DMS153 treated with DMSO at 0.1 percent for 48 hours (cell line): ENCODE measurements around the gene ADGRG7.
"Not testable (repeated sequence)": the region's sequence is repeated elsewhere in the genome, so short reads cannot be mapped to it uniquely, and the experiment has no call there.

Experiments
- DNase-seq: peaks from one replicate; lab custom pipeline; 2025; ENCODE audit not compliant: unreplicated experiment; lab: John Stamatoyannopoulos, UW

Gene ADGRG7

DNA sequence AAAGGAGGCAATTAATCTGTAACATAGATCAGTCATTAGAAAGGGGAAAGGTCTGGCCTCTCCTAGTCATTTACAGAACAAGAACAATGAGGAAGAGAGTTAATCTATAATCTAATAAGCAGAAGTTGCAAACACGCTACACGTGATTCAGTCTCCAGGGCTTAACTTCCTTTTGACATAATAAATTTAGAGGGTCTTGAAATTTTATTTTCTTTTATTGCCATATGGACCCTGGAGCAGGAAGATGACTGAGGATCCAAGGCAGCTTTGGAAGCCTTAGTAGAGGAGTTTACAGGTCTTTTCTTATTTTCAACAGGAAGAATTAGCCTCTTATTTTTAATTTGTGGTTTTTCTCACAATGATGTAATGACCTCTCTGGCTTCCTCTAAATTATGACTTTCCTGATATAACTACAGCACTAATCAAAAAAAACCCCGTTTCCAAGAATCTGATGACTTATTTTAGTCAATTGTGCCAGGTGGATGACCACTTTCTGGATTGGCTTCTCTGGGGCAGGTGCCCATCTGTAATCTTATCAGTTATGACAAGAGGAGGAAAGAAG, 32.2 kb downstream of the ADGRG7 start:
- DNase-seq, result no peak

DNA sequence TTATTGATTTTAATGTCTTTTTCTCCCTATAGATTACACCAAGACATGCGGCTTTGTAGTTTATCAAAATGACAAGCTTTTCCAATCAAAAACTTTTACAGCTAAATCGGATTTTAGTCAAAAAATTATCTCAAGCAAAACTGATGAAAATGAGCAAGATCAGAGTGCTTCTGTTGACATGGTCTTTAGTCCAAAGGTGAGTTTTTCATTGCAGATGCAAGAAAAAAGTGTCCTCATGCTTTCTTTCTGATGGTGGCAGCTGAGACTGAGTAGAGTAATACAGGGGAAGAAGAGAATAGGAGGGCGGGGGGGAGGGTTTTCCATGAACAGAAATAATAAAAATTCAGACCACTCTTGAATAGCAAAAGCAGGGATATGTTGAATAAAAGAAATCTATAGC, 36.5 kb downstream of the ADGRG7 start:
- DNase-seq, result no peak

DNA sequence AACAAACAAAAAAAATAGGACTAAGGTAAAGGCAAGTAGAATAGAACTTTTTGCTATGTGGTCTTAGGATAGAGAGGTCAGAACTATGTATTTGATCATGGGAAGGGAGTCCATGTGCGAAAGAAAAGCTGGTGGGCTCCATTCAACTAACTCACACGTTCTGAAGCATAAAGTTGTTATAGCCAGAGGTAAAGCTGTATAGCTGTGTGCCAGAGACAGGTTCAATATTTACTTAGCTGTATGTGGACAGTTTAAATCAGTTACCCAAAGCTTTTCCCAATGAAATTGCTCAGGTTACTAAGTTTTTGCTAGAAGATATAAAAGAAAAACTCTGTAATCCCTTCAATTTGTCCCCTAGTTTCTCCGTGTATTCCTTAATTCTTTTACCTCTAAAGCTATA, 37.8 kb downstream of the ADGRG7 start:
- DNase-seq, result no peak

DNA sequence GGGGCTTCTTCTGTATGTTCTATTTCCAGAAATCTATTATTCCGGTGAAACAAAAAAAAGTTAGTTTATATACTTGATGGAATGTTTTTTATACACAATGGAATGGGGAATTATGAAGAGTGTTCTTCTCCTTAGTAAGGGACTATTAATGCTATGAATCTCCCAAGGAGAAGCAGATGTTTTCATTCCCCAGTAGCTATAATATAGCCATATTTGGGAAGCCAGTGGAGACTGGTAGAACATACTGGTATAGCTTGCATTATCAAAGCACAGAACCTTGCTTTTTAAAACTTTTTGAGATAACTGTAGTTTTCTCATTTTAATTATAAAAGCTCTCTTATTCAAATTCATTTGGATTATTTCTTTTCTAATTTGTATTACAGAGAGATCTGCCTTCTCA, 38.3 kb downstream of the ADGRG7 start:
- no peak for DNase-seq

DNA sequence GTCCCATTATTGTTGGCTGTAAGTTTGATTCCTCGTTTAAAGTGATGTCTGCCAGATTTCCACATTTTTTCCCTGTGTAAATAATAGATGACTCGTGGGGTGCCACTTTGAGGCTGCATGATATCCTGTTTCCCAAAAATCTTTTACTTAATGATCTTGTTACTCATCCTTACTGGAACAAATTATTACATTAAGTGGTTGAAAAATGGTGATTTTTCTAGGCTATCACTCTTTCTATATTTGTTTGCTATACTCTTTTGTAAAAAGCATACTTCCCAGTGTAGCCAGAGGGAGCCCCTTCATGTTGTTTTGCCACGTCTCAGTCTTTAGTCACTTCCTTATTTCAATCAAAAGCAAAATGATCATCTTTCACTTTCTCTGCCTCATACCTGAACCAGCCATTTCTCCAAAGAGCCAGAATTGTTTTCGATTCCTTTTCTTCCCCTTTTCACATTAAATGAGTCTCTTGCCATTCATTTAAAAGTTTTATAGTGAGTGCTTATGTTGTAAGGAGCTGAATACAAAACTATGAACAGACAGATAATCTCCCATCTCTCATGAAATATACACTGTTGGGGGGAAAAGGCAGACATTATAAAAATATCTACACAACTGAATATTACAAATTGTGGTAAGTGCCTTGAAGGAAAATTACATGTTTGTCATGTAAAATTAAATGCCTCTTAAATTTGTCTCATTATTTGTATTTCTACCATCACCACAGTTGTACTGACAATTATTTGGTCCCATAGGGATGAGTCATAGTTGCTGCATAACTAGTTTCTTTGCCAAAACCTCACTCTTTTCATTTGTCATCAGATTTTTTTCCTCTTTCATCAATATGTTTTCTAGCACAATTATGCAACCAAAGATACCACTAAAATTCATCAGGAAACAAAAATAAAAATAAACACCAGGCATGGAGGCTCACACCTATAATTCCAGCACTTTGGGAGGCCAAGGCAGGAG, 41.5 kb downstream of the ADGRG7 start:
- DNase-seq, result no peak

DNA sequence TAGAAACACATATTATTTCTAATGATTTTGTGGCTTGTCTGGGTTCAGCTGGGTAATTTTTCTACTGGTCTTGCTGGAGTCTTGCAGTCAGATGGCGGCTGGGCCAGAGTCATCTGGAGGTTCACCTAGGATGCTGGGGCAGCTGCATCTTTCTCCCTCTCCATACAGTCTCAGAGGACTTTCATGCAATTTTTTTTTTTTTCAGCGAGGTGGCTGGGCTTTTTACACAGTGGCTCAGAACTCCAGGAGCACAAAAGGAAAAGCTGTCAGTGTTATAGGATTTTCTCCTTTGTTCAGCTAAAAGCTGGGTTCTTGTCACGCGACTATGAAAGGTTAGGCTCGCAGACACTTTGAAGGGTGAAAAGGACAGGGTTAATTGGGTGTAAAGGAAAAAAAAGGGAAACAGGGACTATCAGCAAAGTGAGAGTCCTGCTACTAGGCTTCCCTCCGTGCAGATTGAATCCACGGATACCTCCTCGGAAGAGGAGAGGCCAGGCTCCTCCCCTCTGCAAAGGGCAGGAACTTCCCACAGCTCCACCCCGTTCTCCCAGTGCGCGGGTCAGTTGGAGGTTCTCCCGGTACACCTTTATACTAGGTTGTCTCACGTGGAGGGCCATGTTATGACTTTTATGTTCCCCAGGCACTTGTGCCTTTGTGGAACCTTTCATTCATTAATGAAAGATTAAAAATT, 44.3 kb downstream of the ADGRG7 start:
- DNase-seq, result no peak

DNA sequence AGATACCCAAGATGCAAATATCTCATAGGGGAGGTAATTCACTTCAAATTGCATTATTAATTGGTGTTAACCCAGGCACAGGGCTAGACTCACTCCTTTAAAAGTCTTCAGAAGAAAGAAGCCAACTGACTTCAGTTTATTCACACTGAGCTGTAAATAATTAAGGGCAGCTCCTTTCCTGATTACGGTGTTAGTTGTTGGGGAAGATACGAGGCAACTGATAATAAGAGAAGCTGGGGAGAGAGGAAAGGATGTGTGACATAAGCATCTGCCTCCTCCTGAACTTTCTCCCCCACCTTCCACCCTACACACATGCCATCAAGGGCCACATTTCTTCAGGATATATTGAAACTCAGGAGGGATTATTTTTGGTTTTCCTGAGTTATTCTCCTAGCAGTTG, 47.5 kb downstream of the ADGRG7 start:
- DNase-seq, result no peak

DNA sequence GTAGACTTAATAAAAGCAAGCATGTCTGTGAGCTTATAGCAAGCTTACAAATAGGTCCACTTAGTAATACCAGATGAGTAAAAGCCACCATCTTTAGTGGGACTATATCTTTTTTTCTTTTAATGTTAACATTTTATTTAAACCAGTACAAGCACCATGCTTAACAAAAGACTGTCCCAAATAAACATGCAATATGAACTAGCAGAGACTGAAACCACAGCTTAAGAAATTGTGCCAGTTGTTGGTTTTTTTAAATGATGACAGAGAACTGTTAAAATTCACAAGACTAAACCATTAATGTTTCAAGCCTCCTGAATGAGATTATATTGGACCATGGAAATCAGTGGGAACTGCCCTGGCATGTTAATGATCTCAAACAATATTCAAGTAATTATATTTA, 51.9 kb downstream of the ADGRG7 start:
- DNase-seq, result not testable (repeated sequence)

DNA sequence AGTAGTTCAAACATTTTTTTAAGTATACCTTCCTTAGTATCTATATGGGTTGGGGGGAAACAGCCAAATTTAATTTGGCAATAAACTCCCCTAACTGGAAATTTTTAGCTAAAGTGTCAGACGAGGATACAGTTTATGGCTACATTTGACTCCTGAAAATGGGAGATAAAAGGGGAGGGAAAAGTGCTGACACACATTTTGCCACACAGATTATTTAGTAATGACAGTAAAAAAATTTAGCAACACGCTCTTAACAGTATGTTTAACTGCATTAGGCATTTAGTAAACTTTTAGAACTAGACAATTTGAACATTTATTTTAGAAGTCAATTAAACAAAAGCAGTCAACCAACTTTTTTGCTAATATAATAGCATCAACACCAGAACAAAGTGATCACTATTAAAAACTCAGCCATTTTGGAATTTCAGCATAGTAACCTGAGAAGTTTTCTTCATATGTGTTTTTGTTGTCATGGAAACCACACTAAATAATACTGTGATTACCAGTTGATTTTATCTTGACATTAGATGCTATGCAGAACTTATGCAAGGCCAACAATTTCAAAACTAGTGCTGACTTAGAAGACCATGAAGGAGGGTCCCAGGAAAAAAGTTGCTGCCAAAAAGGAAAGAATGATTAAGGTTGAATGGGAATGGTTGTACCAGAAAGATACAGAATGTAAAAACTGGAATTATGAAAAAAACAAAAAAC, 52.9 kb downstream of the ADGRG7 start:
- no peak for DNase-seq

DNA sequence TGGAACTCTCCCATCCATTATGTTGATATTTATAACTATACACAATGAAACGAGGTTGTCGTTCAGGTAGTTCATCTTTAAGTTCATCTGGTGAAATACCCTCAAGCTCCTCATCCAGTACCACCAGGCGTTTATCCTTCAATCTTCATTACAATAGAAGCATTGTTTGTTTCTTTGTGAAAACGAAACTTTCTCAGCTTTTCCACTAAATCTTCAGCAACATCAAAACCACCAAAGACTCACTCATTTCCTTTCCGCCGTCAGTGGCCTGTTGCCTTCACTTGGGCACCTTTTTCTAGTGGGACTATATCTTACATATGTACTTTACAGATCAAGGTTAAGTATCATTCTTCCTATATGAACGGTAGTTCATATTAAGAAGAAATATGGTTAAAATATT, 55.8 kb downstream of the ADGRG7 start:
- no peak for DNase-seq

DNA sequence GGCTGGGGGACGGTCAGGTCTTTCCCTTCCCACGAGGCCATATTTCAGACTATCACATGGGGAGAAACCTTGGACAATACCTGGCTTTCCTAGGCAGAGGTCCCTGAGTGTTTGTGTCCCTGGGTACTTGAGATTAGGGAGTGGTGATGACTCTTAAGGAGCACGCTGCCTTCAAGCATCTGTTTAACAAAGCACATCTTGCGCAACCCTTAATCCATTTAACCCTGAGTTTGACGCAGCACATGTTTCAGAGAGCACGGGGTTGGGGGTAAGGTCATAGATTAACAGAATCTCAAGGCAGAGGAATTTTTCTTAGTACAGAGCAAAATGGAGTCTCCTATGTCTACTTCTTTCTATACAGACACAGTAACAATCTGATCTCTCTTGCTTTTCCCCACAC, 57.3 kb downstream of the ADGRG7 start:
- not testable (repeated sequence) for DNase-seq

DNA sequence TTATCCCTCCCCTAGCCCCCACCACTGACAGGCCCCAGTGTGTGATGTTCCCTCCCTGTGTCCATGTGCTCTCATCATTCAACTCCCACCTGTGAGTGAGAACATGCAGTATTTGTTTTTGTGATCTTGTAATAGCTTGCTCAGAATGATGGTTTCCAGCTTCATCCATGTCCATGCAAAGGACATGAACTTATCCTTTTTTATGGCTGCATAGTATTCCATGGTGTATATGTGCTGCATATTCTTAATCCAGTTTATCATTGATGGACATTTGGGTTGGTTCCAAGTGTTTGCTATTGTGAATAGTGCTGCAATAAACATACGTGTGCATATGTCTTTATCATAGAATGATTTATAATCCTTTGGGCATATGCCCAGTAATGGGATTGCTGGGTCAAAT, 57.9 kb downstream of the ADGRG7 start:
- not testable (repeated sequence) for DNase-seq

DNA sequence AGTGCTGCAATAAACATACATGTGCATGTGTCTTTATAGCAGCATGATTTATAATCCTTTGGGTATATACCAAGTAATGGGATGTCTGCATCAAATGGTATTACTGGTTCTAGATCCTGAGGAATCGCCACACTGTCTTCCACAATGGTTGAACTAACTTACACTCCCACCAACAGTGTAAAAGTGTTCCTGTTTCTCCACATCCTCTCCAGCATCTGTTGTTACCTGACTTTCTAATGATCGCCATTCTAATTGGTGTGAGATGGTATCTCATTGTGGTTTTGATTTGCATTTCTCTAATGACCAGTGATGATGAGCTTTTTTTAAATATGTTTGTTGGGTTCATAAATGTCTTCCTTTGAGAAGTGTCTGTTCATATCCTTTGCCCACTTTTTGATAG, 61.6 kb downstream of the ADGRG7 start:
- DNase-seq, result not testable (repeated sequence)

DNA sequence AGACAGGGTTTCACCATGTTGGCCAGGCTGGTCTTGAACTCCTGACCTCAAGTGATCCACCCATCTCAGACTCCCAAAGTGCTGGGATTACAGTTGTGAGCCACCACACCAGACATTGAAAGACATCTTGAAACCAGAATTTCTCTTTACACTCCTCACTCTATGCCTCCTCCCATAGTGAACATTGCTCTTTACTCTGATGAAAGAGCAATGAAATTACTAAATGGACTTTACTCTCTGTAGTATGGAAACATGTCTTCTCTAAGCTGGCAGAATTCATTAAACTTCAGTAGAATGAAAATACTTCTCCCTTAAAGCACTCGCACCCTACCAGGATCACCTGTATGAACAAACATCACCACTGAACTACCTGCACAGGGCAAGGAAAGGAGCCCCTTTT, 72.1 kb downstream of the ADGRG7 start:
- DNase-seq, result no peak

DNA sequence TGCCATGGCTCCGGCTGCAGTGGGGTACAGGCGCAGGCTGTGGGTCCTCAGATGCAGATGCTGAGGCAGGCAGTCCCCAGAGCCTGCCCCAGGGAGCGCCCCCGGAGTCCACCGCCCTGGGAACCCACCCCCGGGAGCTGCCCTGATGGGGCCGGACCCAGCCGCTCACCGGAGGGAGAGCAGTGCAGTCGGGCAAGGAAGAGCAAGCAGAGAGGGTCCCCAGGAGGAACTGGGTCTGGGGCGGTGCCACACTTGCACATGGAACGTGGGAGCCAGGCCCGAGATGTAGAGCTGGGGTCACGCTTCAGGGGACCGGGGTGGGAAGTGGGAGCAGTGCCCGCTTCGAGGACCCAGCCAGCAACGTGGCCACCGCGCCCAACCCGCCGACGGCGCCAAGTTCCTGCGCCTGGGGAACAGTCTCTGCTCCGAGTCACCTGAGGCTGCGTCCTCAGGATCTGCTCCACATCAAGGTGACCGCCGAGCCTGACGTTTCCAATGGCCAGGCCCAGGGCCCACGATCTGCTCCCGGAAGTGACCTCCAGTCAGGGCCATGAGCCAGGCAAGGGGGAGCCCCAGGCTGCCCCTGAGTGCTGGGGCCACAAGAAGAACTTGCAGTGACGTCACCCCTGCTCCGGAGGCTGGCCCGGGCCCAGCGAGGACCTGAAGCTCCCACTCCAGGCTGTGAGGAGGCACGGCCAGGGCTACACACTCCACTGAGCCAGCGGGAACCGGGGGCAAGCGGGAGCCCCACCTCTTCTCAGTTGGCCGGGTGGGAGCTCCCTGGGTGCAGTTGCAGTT, 72.9 kb downstream of the ADGRG7 start:
- DNase-seq, result no peak

DNA sequence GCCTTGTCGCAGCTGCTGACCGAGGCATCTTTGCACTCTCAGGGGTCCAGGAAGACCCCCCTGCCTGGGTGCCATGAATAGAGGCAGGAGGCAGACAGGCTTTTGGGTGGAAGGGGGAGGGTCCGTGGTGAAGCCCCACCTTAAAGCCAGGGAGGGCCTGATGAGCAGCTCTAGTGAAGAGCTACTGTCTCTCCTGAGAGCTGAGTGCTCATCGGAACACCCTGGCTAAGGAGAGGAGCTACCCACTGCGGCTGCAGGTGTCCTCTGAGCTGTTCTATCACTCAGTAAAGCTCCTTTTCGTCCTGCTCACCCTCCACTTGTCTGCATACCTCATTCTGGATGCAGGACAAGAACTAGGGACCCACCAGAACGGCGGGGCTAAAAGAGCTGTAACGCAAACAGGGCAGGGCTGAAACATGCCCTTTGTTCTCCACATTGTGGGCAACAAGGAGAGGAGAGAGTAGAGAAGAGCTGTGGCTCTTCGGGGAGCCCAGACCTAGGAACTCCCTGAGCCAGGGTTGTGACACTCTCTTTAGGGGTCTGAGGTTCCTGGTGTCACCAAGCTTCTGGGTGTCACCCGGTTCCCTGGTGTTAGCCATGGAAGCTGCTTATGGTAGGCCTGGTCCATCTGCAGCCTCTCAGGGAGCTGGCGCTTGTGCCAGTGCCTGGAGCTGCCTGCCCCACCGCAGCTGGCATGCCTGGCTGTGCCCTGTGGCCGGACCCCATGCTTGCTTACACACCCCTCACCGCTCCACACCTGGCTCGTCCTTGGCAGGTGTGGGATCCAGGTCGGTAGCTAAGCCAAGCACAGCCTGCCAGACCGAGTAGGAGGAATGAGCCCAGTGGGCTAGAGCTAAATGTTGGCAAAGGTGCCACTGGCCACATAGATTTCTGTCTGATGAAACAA, 73.7 kb downstream of the ADGRG7 start:
- no peak for DNase-seq

DNA sequence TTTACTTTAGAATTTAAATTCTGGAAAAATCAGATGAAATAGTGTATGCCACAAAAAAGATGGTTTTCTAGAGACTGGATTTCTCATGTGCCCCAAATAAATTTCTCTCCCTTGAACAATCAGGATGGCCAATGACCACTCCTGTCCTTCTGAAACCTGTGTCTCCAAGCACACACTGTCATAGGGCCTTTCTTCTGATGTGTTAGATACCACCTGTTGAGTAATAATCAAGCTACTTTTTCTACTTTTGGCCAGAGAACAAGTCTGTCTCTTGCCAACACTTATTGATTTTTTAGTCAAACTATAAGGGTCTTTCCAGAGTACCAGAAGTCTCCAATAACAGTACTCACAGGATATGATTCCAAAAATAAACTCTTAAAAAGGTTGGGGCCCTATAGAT, 83.8 kb downstream of the ADGRG7 start:
- no peak for DNase-seq

DNA sequence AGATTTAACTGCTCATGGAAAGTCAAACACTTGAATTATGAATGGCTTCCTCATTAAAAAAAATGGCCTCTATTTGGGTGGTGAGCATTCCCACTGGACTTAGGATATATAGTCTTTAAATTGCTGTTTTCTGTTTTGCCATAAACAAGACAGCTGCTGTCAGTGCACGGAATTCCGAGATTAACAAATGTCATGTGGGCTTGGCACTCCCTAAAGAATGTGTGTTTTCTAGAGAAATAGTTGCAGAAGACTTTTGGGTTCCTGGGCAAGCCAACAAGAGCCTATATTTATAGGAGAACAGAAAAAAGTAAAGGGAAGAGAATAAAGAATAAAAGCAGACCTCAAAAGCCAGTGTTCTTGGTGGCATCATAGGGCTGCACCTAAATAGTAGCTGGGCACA, 86.3 kb downstream of the ADGRG7 start:
- no peak for DNase-seq

DNA sequence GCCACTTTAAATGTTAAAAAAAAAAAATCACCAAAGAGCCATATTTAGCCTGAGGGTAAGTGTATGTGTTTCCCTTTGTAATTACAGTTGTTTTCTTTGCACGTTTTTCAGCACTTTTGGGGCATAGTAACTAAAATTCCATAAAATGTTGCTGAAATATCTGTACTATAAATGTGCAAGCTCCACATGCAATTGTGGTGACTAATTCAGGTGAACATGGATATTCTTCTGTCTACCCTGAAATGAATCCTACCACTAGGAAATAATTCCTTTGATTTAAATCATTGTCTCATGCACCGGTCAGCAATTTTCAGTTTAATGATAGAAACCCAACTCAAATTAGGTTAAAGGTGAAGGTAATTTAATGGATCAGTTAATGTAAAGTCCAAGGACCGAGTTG, 86.8 kb downstream of the ADGRG7 start:
- no peak for DNase-seq

DNA sequence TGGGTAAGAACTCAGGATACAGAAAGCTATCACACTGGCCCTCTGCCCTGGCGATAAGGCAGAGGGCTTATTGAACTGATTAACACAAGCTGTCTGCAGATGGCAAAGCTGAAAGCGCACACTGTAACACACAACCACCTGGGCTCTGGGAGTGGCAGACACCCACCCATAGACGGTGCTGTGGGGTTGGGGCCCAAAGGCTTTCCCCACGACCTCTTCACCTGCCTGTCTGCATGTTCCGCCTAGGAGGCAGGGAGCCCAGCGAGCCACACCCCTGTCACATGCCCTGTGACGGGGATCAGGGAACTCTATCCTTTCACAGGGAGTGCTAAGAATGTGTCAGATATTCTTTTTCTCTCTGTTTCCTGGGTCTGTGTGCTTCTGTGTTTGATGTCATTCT, 87.8 kb downstream of the ADGRG7 start:
- DNase-seq, result no peak
